Effector CD4-positive, alpha-beta T cell (primary cell): ENCODE data around the gene RFX2.
"Not testable (repeated sequence)": the region's sequence is repeated elsewhere in the genome, so short reads cannot be mapped to it uniquely, and the experiment has no call there.

Source experiments
- DNase-seq: peaks from one replicate; pipeline ENCODE4 v3.0.0-alpha.2; 2020

Gene RFX2

DNA sequence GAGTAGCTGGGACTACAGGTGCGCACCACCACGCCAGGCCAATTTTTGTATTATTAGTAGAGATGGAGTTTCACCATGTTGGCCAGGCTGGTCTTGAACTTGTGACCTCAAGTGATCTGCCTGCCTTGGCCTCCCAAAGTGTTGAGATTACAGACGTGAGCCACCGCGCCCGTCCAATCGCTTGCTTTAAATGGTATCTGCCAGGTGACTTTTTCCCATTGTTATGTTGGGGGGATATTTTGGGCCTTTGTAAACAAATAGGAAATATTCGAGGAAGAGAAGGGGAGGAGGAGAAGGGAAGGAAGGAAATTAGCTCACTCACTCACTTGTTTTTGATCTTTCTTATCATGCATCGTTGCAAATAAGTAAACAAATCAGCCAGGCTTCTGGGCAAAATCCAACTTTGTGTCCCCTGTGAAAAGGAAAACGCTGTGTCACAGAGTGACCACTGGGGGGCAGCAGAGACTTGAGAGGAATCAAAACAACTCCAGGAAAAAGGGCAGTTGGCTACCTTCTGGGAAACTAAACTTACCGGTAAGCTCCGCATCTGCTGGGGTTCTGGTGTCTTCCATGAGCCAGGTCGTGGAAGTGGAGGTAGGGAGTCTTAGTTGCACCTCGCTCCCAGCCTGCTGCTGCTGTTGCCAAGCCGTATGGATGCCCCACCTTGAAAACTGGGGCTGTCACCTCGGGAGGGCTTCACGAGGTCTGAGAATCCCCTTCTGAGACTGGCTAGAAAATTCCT lies 123.1 kb downstream of the RFX2 start:
- peak; percentile 68 for DNase-seq

DNA sequence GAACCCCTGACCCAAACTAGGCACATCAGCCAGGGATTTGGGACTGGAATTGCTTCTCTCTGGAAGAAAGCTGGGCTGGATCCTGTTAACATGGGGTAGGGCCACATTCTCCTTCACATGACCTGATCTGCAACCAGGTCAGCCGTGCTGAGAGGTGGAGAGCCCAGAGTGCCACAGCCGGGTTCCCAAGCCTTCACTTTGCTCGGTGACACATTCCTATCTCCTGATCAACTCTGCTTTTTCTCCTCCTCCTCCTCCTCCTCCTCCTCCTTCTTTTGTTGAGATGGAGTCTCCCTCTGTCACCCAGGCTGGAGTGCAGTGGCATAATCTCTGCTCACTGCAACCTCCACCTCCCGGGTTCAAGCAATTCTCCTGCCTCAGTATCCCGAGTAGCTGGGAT lies 124.5 kb downstream of the RFX2 start:
- not testable (repeated sequence) for DNase-seq

DNA sequence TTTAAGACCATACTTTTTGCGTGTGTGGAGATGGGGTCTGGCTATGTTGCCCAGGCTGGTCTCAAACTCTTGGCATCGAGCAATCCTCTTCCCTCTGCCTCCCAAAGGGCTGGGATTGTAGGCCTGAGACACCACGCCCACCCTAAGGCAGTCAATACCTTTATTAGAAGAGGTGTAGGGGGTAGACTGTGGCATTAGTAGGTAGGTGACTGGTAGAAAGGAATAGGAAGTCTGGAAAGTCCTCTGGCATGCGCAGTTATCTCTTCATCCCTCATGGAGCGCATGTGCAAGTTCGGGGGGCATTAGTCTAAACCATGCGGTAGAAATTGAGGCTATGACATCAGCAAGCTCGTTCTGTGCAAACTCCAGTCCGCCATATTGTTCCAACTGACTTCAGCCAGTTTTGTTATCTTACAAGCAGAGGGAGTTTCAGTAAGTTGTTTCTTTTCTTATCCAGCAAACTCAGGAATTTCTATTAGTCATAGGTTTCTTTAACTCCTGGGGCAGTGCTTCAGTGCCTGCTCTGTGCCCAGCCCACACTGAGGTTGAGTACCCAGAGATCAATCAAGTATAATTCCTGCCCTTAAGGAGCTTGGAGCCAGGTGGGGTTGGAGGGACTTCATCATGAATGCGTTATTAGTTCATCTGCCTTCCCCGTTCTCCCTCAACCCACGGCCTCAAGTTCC lies 125.1 kb downstream of the RFX2 start:
- no peak for DNase-seq

DNA sequence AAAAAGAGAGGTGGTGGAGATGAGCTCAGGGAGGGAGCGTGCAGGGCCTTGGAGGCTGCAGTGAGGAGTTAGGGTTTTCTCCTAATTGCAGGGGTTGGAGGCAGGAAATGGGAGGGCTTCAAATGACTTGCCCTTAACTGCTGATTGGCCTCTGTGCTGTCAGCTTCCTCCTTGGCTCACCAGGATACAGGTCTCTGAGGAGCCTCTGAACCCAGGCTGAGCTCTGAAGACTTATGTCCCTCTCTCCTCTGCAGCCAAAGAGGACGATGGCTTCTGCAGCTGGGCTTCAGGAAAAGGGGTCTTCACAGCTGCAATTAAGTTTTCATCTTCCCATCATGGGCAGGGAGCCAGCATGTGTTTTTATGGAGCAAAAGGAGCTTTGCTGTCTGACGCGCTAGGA lies 125.7 kb downstream of the RFX2 start:
- DNase-seq = no peak

DNA sequence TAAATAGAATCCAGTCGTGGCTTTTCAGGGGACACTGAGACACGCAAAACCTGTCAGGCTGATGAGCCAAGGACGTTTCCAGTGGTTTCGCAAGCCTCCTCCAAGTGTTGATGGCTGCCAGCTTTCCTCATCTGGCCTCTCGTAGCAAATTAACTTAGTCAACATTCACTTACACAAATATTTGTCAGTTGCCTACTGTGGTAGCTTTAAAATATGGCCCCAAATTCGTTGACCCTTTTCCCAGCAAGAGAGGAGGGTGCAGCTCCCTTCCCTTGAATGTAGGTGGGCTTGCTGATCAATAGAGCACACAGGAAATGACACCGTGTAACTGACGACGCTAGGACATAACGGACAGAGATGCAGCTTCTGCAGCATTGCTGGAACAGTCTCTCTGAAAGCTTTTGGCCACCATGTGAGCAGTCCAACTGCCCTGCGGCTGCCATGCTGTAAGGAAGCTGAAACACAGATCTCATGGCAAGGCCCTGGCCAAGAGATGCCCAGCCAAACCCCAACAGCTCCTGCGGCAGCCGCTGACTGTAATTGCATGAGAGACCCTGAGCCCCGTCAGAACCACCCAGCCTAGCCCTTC lies 126.8 kb downstream of the RFX2 start:
- DNase-seq = no peak

DNA sequence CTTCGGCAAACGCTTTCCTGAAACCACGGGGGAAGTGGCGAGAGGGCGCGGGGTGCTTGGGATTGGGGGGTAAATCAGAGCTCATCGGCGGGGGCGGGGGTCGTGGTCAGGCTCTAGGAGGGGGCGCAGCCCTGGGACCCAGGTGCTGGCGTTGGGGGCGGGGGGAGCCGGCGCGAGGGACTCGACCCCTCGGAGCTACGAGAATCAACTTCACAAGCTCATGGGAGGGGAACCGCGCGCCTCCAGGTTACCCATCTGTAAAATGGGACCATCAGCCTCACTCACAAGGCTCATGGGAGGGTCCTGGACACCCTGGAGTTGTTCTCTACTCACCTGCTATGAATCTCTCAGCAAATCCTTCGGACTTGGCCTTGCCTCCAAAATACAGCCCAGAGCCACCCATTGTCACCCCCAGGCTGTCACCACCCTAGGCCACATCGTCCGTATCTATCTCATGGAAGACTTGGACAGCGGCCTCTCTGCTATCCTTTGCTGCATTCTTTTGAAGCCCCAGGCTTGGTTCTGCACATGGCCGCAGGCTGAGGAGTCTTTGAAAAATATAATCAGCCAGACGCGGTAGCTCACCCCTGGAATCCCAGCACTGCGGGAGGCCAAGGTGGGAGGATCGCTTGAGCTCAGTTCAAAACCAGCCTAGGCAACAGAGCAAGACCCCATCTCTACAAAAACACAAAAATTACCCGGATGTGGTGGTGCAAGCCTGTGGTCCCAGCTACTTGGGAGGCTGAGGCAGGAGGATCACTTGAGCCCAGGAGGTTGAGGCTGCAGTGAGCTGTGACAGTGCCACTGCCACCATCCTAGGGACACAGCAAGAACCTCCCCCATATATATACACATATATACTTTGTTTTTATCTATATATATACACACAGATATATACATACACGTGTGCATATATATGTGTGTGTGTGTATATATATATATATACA lies 131.4 kb downstream of the RFX2 start:
- no peak for DNase-seq

DNA sequence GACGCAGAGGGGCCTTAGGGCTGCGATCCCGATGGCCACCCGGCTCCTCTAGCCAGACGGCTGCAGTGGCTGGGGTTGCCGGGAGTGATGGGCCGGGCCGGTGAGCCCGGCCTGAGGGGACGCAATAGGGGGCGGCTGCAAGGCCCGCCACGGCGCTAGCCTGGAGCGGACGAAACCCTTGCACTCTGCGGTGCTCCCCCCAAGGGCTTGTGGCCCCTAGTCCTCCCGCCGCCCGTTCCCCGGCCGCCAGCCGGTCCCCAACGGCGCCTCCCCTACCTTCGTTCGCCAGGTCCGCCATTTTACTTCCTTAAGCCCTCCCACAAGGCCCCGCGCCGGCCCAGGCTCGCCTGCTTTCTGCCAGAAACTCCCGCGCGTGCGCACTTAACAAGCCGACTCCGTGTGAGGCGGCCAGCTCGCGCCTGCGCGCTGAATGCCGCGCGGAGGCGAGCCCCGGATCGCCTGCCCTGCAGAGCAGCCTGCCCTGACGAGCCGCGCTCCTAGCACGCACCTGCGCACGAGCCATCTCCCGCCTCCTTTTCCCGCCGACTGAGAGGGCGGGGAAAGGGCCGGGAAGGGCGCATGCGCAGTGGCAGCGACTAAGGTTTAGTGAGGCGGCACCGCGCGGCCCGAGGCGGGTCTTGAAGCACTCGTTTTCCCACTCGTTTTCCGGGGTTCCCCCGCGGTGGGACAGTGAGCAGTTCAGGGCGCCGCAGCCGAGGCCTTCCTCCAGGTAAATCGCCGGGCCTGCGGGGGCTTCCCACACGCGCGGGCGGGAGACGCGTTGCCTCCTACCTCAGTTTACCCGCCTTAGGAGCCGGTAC lies 132.3 kb downstream of the RFX2 start, which contains the start of gene RANBP3:
RANBP3 (minus strand) TSS at position 356 of the 821 bp plus-strand sequence; CDS start at position 298, 58 bp downstream.
- DNase-seq = peak; percentile 98

DNA sequence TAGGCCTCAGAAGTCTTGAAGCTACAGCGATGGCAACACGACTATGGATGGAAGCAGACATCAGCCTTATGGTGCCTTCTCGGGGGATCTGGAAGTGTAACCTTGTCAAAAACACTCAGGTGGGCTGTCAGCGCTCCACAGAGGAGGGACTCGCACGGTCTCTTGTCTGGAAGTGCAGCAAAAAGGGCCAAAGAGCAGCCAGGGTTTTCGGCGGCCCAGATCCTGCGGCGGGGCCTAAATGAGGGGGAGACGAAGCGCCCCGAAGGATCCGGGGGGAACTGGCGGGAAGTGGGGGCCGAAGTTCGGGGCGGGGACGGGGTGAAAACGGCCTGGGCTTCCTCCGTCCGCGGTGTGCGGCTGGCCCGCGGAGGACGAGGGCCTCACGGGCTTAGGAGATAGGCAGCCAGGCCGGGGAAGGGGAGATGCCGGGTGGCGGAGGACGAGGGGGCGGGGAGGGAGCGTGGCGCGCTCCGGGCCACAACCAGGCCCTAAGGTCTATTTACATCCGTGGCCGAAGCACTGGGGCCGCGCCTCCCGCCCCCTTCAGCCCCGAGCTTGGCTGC lies 133.0 kb downstream of the RFX2 start:
- no peak for DNase-seq

DNA sequence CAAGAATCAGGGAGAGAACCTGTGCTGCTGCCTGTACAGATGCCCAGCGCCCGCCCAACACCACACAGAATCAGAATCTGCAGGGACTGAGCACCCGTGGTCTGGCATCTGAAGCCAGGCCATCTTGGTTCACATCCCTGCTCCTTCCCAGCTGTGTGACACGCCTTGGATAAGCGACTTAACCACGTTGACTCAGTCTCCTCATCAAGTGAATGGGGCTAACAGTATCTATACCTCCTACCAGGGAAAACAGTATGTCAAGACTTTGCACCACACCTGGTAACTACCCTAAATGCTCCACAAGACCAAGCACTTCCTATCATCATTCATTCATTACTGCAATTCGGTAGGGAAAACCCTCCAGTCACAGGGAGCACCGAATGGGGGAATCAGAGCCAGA lies 133.5 kb downstream of the RFX2 start:
- no peak for DNase-seq

DNA sequence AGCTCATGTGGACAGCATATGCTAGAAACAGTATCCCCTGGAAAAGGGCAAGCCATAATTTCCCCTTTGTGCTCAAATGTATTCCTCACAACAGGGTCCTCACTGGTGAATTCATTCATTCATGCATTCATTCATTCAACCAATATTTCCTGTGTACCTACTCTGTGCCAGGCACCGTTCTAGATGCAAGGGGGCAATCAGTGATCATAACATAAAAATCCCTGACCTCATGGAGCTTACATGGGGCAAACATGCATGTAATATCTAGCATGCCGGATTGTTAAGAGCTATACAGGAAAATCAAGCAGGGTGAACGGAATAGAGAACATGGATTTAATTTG lies 134.9 kb downstream of the RFX2 start:
- DNase-seq = no peak

DNA sequence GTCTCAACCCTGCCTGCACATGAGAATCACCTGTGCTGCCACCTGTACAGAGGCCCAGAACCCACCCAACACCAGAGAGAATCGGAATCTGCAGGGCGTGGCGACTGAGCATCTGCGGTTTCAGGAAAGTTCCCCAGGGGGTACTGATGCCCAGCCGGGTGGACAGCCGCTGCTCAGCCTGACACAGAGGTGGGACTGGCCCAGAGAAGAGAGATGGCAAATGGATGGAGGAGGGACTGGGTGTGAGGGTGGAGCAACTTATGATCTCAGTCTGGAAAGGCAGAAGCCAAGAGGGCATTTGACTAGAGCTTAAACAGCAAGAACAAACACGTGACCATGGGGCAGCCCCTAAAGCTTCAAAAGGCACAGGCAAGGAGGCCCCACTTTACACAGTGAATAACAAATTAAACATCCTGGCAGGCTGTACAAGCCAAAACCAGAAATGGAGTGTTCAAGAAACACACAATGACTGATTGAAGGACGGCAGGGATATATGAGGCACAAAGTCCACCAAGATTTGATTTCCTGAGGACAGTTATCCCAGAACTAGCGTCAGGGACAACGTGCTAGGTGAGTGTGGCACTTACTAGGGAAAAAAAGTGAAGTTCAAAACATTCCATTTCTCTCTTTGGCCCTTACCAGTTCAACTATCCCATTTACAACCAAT lies 135.4 kb downstream of the RFX2 start:
- peak; percentile 38 for DNase-seq

DNA sequence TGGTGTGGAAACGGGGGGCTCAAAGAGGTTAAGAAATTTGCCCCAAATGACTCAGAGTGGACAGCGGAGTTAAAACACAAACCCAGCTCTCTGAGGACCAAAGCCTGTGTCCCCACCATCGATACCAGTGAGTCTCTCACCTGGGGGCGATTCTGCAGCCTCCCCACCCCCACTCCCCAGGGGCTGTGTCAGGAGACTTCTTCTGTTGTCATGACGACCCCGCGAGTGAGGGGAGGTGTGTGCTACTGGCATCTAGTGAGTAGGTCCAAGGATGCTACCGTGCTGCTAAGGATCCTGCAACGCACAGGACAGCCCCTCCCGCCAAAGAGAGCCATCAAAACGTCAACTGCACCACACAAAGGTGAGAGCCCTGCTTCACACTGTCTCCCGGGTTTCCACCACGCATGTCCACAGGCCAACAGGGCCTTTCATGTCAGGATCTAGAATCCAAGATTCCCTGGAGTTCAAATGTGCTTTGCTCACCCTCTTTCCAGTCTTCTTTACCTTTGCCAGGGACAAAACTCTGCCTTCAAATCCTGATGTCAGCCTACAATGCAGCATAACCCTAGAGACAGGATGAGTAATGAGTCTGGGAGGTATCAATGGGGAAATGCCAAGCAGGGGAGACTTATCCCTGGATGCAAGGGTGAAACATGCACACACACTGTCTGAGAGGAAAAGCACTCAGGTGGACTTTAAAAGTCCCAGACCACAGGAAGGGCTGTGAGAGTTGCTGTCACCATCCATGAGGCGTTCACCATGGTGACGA lies 136.2 kb downstream of the RFX2 start:
- no peak for DNase-seq

DNA sequence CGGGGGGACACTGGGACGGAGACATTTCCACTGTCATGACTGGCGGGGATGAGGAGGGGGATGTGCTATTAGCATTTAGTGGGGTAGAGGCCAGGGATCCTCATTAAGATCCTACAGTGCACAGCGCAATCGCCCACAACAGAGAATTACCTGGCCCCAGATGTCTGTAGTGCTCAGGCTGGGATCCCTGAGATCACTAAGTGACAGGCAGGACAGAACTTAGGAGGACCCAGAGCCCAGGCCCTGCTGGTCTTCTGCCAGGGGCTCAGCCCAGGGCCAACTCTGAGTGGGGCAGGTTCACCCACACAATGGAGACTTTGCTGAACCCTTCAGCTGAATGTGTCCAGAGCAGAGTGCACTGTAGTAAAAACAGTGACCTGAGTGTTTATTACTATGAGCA lies 136.9 kb downstream of the RFX2 start:
- DNase-seq = no peak

DNA sequence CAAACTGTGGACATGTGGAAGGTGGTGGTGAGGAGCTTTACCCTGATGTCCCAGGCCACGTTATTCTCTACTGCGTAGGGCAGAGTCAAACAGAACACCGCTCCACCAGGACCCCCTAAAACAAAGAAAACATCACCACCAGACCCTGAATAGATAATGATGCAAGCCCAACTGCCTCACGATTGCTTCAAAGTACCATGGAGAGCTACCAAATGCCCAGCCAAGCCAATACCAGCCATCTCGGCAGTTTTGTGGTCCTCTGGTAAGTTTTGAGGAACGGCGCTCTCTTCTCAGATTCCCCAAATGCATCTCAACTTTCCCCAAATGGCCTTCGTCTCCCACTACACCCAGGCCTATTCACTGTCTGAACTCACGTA lies 138.0 kb downstream of the RFX2 start:
- DNase-seq = no peak

DNA sequence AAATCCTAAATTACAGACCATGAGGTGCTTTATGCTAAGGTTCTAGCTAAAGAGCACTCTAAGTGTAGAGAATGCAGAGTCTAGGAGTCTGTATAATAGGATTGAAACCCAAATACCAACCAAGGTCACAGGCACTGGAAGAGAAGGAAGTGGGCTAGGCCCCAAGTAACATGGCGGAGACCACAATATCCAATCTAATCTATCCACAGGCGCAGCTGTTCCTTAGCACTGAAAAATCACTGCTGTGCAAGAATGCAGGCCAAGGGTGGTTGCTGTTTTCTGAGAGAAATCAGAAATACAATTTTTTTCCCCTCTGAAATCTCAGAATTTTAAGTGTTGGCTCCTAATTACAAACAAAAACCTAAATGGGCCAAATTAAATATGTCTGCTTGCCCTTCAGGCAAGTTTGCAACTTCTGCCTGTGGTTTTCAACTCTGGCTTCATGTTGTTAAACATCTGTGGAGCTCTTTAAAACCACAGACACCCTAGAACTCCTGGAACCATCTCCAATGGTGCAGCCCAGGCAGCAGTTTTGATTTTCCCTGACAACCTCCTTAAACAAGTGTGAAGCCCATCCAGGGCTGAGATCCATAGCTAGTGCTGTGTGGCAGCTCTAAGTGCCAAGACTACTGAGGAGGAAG lies 138.5 kb downstream of the RFX2 start:
- DNase-seq = no peak

DNA sequence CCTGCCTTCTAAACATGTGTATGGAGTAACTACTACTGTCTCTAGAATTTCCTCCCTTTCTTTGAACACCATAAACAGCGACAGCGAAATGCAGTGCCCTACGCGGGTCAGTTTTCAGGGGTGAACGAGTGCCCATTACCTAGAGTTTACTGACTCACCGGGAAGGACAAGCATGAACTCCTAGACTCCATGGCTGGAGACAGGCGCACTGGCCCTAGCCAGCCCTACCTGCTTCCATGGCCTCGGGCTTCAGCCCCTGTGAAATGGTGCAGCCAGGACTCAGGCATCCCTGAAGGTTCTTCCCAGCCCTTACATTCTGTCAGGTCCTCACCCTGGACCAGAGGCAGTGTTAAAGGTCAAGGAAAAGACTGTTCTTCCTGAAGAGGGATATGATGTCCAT lies 140.8 kb downstream of the RFX2 start:
- no peak for DNase-seq

DNA sequence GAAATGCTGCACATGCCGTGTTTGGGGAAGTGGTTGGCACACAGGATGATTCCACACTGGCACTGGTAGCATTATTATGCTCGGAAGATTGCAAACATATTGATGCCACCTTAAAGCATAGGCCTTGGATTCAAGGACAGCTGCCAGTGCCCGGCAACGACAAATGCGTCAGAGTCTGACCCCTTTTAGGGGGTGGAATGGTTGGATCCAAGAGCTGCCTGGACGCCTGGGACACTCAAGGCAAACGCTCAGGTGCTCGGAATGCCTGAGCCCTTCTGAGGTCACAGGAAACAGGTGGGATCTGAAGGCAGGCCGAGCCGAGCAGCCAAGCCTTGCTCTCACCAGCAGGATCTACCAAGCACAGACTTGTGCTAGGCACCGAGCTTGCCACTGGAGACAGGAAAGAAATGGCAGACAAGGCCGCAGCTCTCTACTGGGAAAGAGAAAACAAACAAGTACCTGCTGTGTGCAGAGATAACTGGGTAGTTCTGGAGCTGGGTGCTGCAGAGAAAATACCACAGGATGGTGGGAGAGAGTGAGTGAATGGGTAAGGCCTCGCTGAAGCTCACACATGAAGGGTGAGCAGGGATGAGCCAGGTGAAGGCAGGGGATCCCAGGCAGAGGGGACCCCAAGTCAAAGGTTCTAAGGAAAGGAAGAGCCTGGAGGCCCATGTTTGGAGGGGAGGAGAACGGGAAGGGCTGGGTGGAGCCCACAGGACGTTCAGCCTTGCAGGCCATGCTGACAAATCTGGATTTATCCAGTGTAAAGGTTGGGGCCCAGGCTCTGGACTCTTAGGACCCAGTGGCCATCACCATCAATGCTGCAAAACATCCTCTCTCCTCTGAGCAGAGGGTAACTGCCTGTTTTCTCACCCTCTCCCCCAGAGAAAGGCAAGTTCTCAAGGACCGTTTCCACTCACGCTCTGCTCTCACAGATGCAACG lies 141.6 kb downstream of the RFX2 start:
- DNase-seq = no peak

DNA sequence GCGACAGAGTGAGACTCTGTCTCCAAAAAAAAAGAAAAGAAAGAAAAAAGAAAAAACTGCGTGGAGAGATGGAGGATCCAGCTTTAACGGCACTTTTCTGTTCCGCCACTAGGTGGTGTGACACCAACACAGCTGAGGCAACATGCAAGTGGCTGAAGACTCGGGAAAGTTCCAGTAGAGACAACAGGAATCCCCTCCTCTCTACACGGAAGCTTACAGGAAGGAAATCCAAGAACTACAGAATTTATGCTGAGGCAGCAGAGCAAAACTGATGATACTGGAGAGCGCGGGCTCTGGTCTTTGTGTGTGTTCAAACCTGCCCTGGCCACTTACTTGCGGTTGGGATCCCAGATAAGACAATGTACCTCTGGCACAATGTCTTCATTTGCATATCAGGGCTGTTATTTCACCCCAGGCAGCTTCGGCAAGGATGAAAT lies 142.3 kb downstream of the RFX2 start:
- peak; percentile 57 for DNase-seq

DNA sequence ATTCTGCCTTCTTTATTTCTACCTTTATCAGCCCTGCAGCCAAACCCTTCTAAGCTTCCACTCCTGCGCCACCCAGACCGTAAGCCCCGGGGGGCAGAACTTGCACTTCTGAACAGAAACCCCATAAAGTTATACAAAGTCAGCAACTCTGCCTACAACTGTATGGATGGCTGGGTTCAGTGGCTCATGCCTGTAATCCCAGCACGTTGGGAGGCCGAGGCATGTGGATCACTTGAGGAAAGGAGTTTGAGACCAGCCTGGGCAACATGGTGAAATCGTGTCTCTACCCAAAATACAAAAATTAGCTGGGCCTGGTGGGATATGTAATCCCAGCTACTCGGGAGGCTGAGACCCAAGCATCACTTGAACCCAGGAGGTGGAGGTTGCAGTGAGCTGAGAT lies 142.7 kb downstream of the RFX2 start:
- DNase-seq = no peak
